Right atrium auricular region (tissue), 2 donors: ENCODE measurements around the gene GPR15LG. TPM values are rescaled to one million over a fixed set of nuclear protein-coding genes. Genes with fewer than 3 reads are reported as not detected.
"Not testable (repeated sequence)": the region's sequence is repeated elsewhere in the genome, so short reads cannot be mapped to it uniquely, and the experiment has no call there.

Experiments
- DNase-seq: peaks from one replicate; pipeline ENCODE4 v3.0.0-alpha.2; 2019; ENCODE audit warnings: low spot score
- H3K27ac ChIP-seq, 2 donors: fragments of 200-600 bp; sonication (generic); 1 replicate in 1 of 2; 2 replicates in 1 of 2; pipeline ENCODE4 v1.5.1; 2016 to 2019
- H3K27me3 ChIP-seq, 2 donors: fragments of 200-600 bp; sonication (generic); one replicate each; pipeline versions ENCODE4 v1.5.1 to v1.6.0; 2017 to 2019
- H3K36me3 ChIP-seq: fragments of 200-600 bp; sonication (generic); one replicate; pipeline ENCODE4 v1.5.1; 2016
- H3K4me1 ChIP-seq, 2 donors: fragments of 200-600 bp; sonication (generic); one replicate each; pipeline versions ENCODE4 v1.5.1 to v1.6.0; 2017 to 2019
- H3K4me3 ChIP-seq, 2 donors: fragments of 200-600 bp; sonication (generic); 1 replicate in 1 of 2; 2 replicates in 1 of 2; pipeline ENCODE4 v1.5.1; 2017 to 2019; ENCODE audit warnings: mild to moderate bottlenecking in 1 of 2, moderate library complexity in 1 of 2
- H3K9me3 ChIP-seq, 2 donors: fragments of 200-600 bp; sonication (generic); one replicate each; pipeline ENCODE4 v1.5.1; 2019
- CTCF ChIP-seq, 2 donors: fragments of 200-600 bp; sonication (generic); IDR thresholded peaks; one replicate each; pipeline ENCODE4 v1.5.1; 2019; ENCODE audit warnings: antibody characterized with exemption in 2 of 2
- total RNA-seq, 2 donors: library from RNA; depleted of rRNA; stranded (reverse); fragments of >200 nt; gene quantifications; one replicate each; pipeline ENCODE4 v1.1.0, GENCODE V29; 2016

Gene GPR15LG
- total RNA-seq, result not detected

- Histone ChIP-seq H3K4me3 (no peak within 1 kb of the TSS), H3K9me3 (no peaks in the 10 kb centered on the region), H3K27me3 (no peaks in the 10 kb centered on the region), H3K27ac (no peak within 1 kb of the TSS), H3K36me3 (no peaks in the 10 kb centered on the region), H3K4me1 (no peaks in the 10 kb centered on the region)
- no peak for DNase-seq
- TF ChIP-seq CTCF (IDR thresholded peaks at IDR 0.05), result no peak
Measured at GRCh38 chr10:84173501-84173929, at the start of gene GPR15LG. Gene GPR15LG, plus strand, starts transcription at chr10:84173801. Its CDS starts 51 bp downstream, at chr10:84173852.

DNA sequence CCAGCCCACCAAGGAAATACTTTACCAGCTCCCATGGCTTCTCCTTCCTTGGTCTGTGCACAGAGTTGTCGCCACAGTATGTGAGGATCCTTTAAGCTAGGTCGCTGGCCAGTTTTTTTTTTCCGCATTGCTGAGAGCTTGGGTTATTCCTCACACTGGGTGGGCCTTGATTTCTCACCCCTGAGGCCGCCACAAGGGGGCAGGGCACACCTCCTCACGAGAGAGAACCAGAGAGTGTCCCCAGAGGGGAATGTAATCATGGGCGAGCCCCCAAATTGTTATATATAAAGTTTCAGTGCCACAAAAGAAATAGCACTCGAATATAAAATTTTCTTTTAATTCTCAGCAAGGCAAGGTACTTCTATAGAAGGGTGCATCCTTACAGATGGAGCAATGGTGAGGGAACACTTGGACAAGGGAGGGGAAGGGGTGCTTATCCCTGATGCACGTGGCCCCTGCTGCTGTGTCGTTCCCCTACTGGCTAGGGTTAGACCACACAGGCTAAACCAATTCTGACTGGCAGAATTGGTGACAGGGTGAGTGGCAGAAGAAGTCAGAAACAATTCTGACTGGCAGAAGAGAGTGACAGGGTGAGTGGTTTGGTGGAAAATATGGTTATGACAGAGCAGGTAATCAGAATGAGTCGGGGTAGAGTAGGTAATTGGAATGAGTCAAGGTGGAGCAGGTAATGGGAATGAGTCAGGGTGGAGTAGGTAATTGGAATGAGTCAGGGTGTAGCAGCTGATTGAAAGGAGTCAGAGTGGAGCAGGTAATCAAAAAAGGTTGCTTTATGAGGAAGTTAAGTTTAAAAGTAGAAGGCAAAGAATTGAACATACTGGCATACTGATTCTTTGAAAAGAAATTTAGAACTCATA is 47.5 kb upstream of the GPR15LG start:
- not testable (repeated sequence) for H3K4me1 ChIP-seq, DNase-seq, H3K36me3 ChIP-seq, H3K27ac ChIP-seq, H3K4me3 ChIP-seq, H3K27me3 ChIP-seq
- H3K9me3 ChIP-seq, result peaks cover 11 to 31% of the 10 kb centered on the region in 2 donors

DNA sequence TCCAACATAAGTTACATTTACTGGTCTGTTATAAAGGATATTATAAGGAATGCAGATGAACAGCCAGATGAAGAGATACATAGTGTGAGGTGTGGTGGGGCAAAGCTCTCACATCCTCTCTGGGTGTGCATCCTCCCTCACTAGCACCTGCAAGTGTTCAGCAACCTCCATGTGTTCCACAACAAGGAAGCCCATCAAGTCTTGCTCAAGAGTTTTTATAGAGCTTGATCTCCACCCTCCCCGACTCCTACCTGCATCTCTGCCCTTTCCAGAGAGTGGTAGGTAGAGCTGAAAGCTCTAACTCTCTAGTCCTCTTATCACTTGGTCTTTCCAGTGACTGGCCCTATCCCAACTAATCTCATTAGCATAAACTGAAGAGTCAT is 46.8 kb upstream of the GPR15LG start:
- DNase-seq, result no peak
- H3K4me3 ChIP-seq, result no peak overlapping the region
- H3K9me3 ChIP-seq, result peaks cover 11 to 31% of the 10 kb centered on the region in 2 donors
- H3K4me1 ChIP-seq, result no peaks in the 10 kb centered on the region
- no peaks in the 10 kb centered on the region for H3K27me3 ChIP-seq
- no peak for TF ChIP-seq CTCF (IDR thresholded peaks at IDR 0.05)
- H3K27ac ChIP-seq, result no peak overlapping the region
- H3K36me3 ChIP-seq, result no peaks in the 10 kb centered on the region

DNA sequence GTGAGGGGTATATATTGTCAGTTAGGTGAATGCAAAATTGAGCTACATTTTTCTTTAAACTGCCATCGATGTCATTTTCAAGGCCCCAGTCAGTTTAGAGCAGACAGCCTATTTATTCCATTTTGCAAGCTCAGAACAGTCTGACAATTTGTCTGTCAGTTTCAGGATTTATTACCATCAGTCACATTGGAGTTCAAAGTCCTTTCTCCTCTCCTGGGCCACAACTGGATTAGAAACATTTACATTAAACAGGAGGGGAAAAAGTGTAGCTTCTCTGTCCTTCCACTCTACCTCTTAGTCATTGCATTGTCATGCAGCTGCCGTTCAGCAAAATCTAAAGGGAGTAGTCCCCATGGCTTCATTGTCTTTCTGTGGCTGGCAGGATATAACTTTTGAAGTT is 37.8 kb upstream of the GPR15LG start:
- Histone ChIP-seq H3K27ac (no peak overlapping the region), H3K27me3 (no peaks in the 10 kb centered on the region), H3K4me3 (no peak overlapping the region), H3K4me1 (peaks cover 0 to 9% of the 10 kb centered on the region in 2 donors), H3K9me3 (no peaks in the 10 kb centered on the region), H3K36me3 (no peaks in the 10 kb centered on the region)
- no peak for TF ChIP-seq CTCF (IDR thresholded peaks at IDR 0.05)
- no peak for DNase-seq

GRCh38 chr10:84137811-84138210 is 35.8 kb upstream of the GPR15LG start:
- peaks cover 0 to 18% of the 10 kb centered on the region in 2 donors for H3K4me1 ChIP-seq
- no peaks in the 10 kb centered on the region for H3K27me3 ChIP-seq
- no peak for TF ChIP-seq CTCF (IDR thresholded peaks at IDR 0.05)
- peaks cover 12% of the 10 kb centered on the region for H3K36me3 ChIP-seq
- H3K9me3 ChIP-seq, result no peaks in the 10 kb centered on the region
- H3K27ac ChIP-seq, result no peak overlapping the region
- no peak for DNase-seq
- no peak overlapping the region for H3K4me3 ChIP-seq

GRCh38 chr10:84138478-84139125 is 35.0 kb upstream of the GPR15LG start:
- Histone ChIP-seq H3K27me3 (no peaks in the 10 kb centered on the region), H3K4me1 (peaks cover 0 to 18% of the 10 kb centered on the region in 2 donors), H3K4me3 (peak overlapping the region; percentile 99 to 100), H3K27ac (peak overlapping the region; percentile 98 to 99), H3K9me3 (no peaks in the 10 kb centered on the region), H3K36me3 (peaks cover 20% of the 10 kb centered on the region)
- DNase-seq, result no peak
- no peak for TF ChIP-seq CTCF (IDR thresholded peaks at IDR 0.05)
